Neuron (in vitro differentiated cells): Measurements from ENCODE around the gene SMIM28.

Source experiments
- H2AFZ ChIP-seq: one replicate; pipeline ENCODE4 v1.6.1; 2013; ENCODE audit warnings: low read depth, mild to moderate bottlenecking, inconsistent platforms, low read length, moderate library complexity
- H3K27me3 ChIP-seq: one replicate; pipeline ENCODE4 v1.6.1; 2013; ENCODE audit warnings: low read length; ENCODE audit not compliant: insufficient read depth
- H3K36me3 ChIP-seq: one replicate; pipeline ENCODE4 v1.6.1; 2013; ENCODE audit warnings: low read length; ENCODE audit not compliant: insufficient read depth
- H3K4me1 ChIP-seq: one replicate; pipeline ENCODE4 v1.6.1; 2013; ENCODE audit warnings: low read length; ENCODE audit not compliant: insufficient read depth
- H3K4me3 ChIP-seq: 2 replicates; pipeline ENCODE4 v1.5.1; 2013; ENCODE audit warnings: mild to moderate bottlenecking, low read length, moderate library complexity
- H3K9me3 ChIP-seq: one replicate; pipeline ENCODE4 v1.6.1; 2013; ENCODE audit warnings: low read length

The SMIM28 gene

GRCh38 chr6:138377844-138378243 is at the start of gene SMIM28:
Gene SMIM28 (plus strand): TSS chr6:138377905. CDS start chr6:138378073, 168 bp downstream.
- Histone ChIP-seq H2AFZ (no peak within 1 kb of the TSS), H3K9me3 (no peaks in the 10 kb centered on the region), H3K4me1 (no peaks in the 10 kb centered on the region), H3K36me3 (no peaks in the 10 kb centered on the region), H3K4me3 (no peak within 1 kb of the TSS), H3K27me3 (peaks cover 3% of the 10 kb centered on the region)

GRCh38 chr6:138328210-138328609 is 49.5 kb upstream of the SMIM28 start:
- H3K27me3 ChIP-seq = no peaks in the 10 kb centered on the region
- no peak overlapping the region for H3K4me3 ChIP-seq
- no peak overlapping the region for H2AFZ ChIP-seq
- no peaks in the 10 kb centered on the region for H3K9me3 ChIP-seq
- H3K36me3 ChIP-seq = no peaks in the 10 kb centered on the region
- H3K4me1 ChIP-seq = no peaks in the 10 kb centered on the region

GRCh38 chr6:138330763-138331162 is 46.9 kb upstream of the SMIM28 start:
- no peaks in the 10 kb centered on the region for H3K4me1 ChIP-seq

GRCh38 chr6:138331444-138331843 is 46.3 kb upstream of the SMIM28 start:
- H3K4me1 ChIP-seq = no peaks in the 10 kb centered on the region
- H3K36me3 ChIP-seq = no peaks in the 10 kb centered on the region
- no peaks in the 10 kb centered on the region for H3K9me3 ChIP-seq
- H2AFZ ChIP-seq = no peak overlapping the region
- H3K4me3 ChIP-seq = no peak overlapping the region
- no peaks in the 10 kb centered on the region for H3K27me3 ChIP-seq

More at GRCh38 chr6:138330763-138331162, 46.9 kb upstream of the SMIM28 start:
- Histone ChIP-seq H3K36me3 (no peaks in the 10 kb centered on the region), H3K9me3 (no peaks in the 10 kb centered on the region), H3K27me3 (no peaks in the 10 kb centered on the region), H3K4me3 (no peak overlapping the region), H2AFZ (no peak overlapping the region)

GRCh38 chr6:138331984-138332383 is 45.7 kb upstream of the SMIM28 start:
- Histone ChIP-seq H3K4me3 (no peak overlapping the region), H3K9me3 (no peaks in the 10 kb centered on the region), H3K36me3 (no peaks in the 10 kb centered on the region), H2AFZ (no peak overlapping the region), H3K4me1 (no peaks in the 10 kb centered on the region), H3K27me3 (no peaks in the 10 kb centered on the region)

GRCh38 chr6:138334000-138334399 is 43.7 kb upstream of the SMIM28 start:
- no peak overlapping the region for H3K4me3 ChIP-seq
- H2AFZ ChIP-seq = no peak overlapping the region
- H3K27me3 ChIP-seq = no peaks in the 10 kb centered on the region
- H3K36me3 ChIP-seq = no peaks in the 10 kb centered on the region
- H3K9me3 ChIP-seq = no peaks in the 10 kb centered on the region
- H3K4me1 ChIP-seq = no peaks in the 10 kb centered on the region

GRCh38 chr6:138334963-138335362 is 42.7 kb upstream of the SMIM28 start:
- no peaks in the 10 kb centered on the region for H3K27me3 ChIP-seq
- H3K4me3 ChIP-seq = no peak overlapping the region
- no peaks in the 10 kb centered on the region for H3K9me3 ChIP-seq
- H2AFZ ChIP-seq = no peak overlapping the region
- no peaks in the 10 kb centered on the region for H3K36me3 ChIP-seq
- no peaks in the 10 kb centered on the region for H3K4me1 ChIP-seq

- no peak overlapping the region for H3K4me3 ChIP-seq
- no peaks in the 10 kb centered on the region for H3K9me3 ChIP-seq
- no peaks in the 10 kb centered on the region for H3K4me1 ChIP-seq
- H2AFZ ChIP-seq = peak overlapping the region; percentile 48
- H3K27me3 ChIP-seq = no peaks in the 10 kb centered on the region
- H3K36me3 ChIP-seq = no peaks in the 10 kb centered on the region
Measured at GRCh38 chr6:138336221-138336620, 41.5 kb upstream of the SMIM28 start.

- H3K4me3 ChIP-seq = no peak overlapping the region
- H3K36me3 ChIP-seq = no peaks in the 10 kb centered on the region
- H2AFZ ChIP-seq = no peak overlapping the region
- peaks cover 2% of the 10 kb centered on the region for H3K27me3 ChIP-seq
- no peaks in the 10 kb centered on the region for H3K4me1 ChIP-seq
- H3K9me3 ChIP-seq = no peaks in the 10 kb centered on the region
Measured at GRCh38 chr6:138337076-138337475, 40.6 kb upstream of the SMIM28 start.

GRCh38 chr6:138339024-138339423 is 38.7 kb upstream of the SMIM28 start:
- Histone ChIP-seq H3K4me3 (no peak overlapping the region), H2AFZ (no peak overlapping the region), H3K9me3 (no peaks in the 10 kb centered on the region), H3K36me3 (no peaks in the 10 kb centered on the region), H3K4me1 (no peaks in the 10 kb centered on the region), H3K27me3 (peaks cover 2% of the 10 kb centered on the region)

- no peaks in the 10 kb centered on the region for H3K9me3 ChIP-seq
- H3K27me3 ChIP-seq = peaks cover 2% of the 10 kb centered on the region
- H3K4me1 ChIP-seq = no peaks in the 10 kb centered on the region
- no peak overlapping the region for H3K4me3 ChIP-seq
- no peak overlapping the region for H2AFZ ChIP-seq
- no peaks in the 10 kb centered on the region for H3K36me3 ChIP-seq
Measured at GRCh38 chr6:138341176-138341575, 36.5 kb upstream of the SMIM28 start.

GRCh38 chr6:138343112-138343511 is 34.6 kb upstream of the SMIM28 start:
- no peak overlapping the region for H3K4me3 ChIP-seq
- no peak overlapping the region for H2AFZ ChIP-seq
- peaks cover 2% of the 10 kb centered on the region for H3K27me3 ChIP-seq
- H3K36me3 ChIP-seq = no peaks in the 10 kb centered on the region
- H3K4me1 ChIP-seq = no peaks in the 10 kb centered on the region
- no peaks in the 10 kb centered on the region for H3K9me3 ChIP-seq

GRCh38 chr6:138345565-138346285 is 32.0 kb upstream of the SMIM28 start:
- H3K4me1 ChIP-seq = no peaks in the 10 kb centered on the region
- H3K4me3 ChIP-seq = no peak overlapping the region
- H3K27me3 ChIP-seq = peaks cover 2% of the 10 kb centered on the region
- H2AFZ ChIP-seq = no peak overlapping the region
- H3K36me3 ChIP-seq = no peaks in the 10 kb centered on the region
- no peaks in the 10 kb centered on the region for H3K9me3 ChIP-seq
